CD4-positive, alpha-beta memory T cell (primary cell): ENCODE results near the gene TPBGL. TPM values are rescaled to one million over a fixed set of nuclear protein-coding genes. Genes with fewer than 3 reads are reported as not detected.

Experiments
- CTCF ChIA-PET: fragments of 350-600 bp; sonication (Branson Sonifier 250); formaldehyde crosslinking; loops from one replicate; lab custom pipeline; 2021; ENCODE audit warnings: inconsistent platforms; ENCODE audit not compliant: partially characterized antibody; lab: Charles Lee
- POLR2A ChIA-PET: fragments of 350-600 bp; sonication (Branson Sonifier 250); formaldehyde crosslinking; loops from one replicate; lab custom pipeline; 2021; ENCODE audit not compliant: partially characterized antibody; lab: Charles Lee
- DNase-seq, 5 donors: peaks; one replicate each; pipeline versions ENCODE4 v3.0.0 to v3.0.0-alpha.2; 2020 to 2022; ENCODE audit warnings: mixed read lengths in 1 of 5
- H3K27ac ChIP-seq: one replicate; pipeline ENCODE4 v1.7.0; 2013; ENCODE audit warnings: low read depth, low read length
- H3K27me3 ChIP-seq: 2 replicates; pipeline ENCODE4 v1.7.0; 2013; ENCODE audit warnings: mild to moderate bottlenecking, low read length, moderate library complexity; ENCODE audit not compliant: insufficient read depth
- H3K36me3 ChIP-seq: 2 replicates; pipeline ENCODE4 v1.7.0; 2013; ENCODE audit warnings: mild to moderate bottlenecking, low read length, moderate library complexity; ENCODE audit not compliant: insufficient read depth
- H3K4me1 ChIP-seq: 2 replicates; pipeline ENCODE4 v1.7.0; 2013; ENCODE audit warnings: mild to moderate bottlenecking, low read length, moderate library complexity; ENCODE audit not compliant: insufficient read depth
- H3K4me3 ChIP-seq, 2 donors: one replicate each; pipeline ENCODE4 v1.7.0; 2013; ENCODE audit warnings: low read length in 2 of 2, mild to moderate bottlenecking in 1 of 2
- H3K9me3 ChIP-seq, 2 donors: one replicate each; pipeline ENCODE4 v1.7.0; 2013; ENCODE audit warnings: low read length in 2 of 2, control low read depth in 1 of 2; ENCODE audit not compliant: control insufficient read depth in 1 of 2
- H3K27ac Mint-ChIP-seq, 7 donors: one replicate each; pipeline ENCODE4 v1.8.0; 2020 to 2021; ENCODE audit warnings: mixed read lengths in 7 of 7, mild to moderate bottlenecking in 6 of 7, inconsistent platforms in 3 of 7, moderate library complexity in 3 of 7
- H3K27me3 Mint-ChIP-seq, 2 donors: one replicate each; pipeline ENCODE4 v1.8.0; 2020 to 2021; ENCODE audit warnings: mixed read lengths in 2 of 2
- H3K36me3 Mint-ChIP-seq, 2 donors: one replicate each; pipeline ENCODE4 v1.8.0; 2020 to 2021; ENCODE audit warnings: mixed read lengths in 2 of 2, inconsistent platforms in 1 of 2, mild to moderate bottlenecking in 1 of 2
- H3K4me1 Mint-ChIP-seq, 4 donors: one replicate each; pipeline ENCODE4 v1.8.0; 2020 to 2021; ENCODE audit warnings: mixed read lengths in 4 of 4, mild to moderate bottlenecking in 1 of 4
- H3K4me3 Mint-ChIP-seq, 8 donors: one replicate each; pipeline ENCODE4 v1.8.0; 2020 to 2021; ENCODE audit warnings: mixed read lengths in 8 of 8, mild to moderate bottlenecking in 7 of 8, moderate library complexity in 6 of 8, inconsistent platforms in 3 of 8
- H3K9me3 Mint-ChIP-seq, 8 donors: one replicate each; pipeline ENCODE4 v1.8.0; 2020 to 2021; ENCODE audit warnings: mixed read lengths in 8 of 8, mild to moderate bottlenecking in 5 of 8, inconsistent platforms in 3 of 8, moderate library complexity in 1 of 8
- intact Hi-C: fragments of 100-400 bp; cut with micrococcal nuclease; formaldehyde crosslinking; loops from one replicate; pipeline ENCODE4 v1.15.1; 2023
- polyA plus RNA-seq, 2 donors: library from polyadenylated mRNA; unstranded; fragments of 300-500 nt; fragmentation: Illumina TruSeq; gene quantifications; one replicate each; pipeline ENCODE4 v1.2.3, GENCODE V29; 2021
- total RNA-seq, 2 experiments: library from RNA; stranded (reverse); gene quantifications; one replicate each; pipeline ENCODE4 v1.2.3, GENCODE V29; 2021

Gene TPBGL
- total and polyA plus RNA-seq, 4 experiments from 2014 or later = 0.10 to 0.30 (median 0.18) TPM

DNA sequence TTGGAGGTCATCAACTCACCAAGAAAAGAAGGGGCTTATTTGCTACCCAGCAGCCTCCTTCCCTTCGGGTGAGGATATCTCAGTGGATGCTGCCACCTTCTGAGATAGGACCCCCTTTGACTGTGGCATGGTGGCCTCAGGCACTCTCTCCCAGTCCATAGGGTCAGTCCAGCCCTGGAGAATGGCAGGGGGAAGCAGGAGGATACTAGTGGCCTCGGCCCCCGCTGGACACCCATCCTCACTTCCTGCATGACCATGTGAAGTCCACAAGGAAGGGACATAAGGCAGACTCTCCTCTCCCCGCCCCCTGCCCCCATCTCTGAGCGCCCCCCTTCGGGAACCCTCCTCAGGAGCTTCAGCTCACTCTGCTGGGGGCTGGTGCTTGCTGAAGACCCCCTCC is 24.4 kb downstream of the TPBGL start:
- Mint-ChIP-seq H3K4me1 (peaks cover 22 to 53% (median 34%) of the 10 kb centered on the region in 4 donors), H3K4me3 (no peak overlapping the region), H3K27me3 (no peaks in the 10 kb centered on the region), H3K27ac (peak overlapping the region in 4 of 7 donors; percentile 2 to 68 (median 24)), H3K9me3 (no peaks in the 10 kb centered on the region), H3K36me3 (peaks cover 11 to 16% of the 10 kb centered on the region in 2 donors)
- Histone ChIP-seq H3K9me3 (no peaks in the 10 kb centered on the region), H3K36me3 (no peaks in the 10 kb centered on the region), H3K4me1 (peaks cover 34% of the 10 kb centered on the region), H3K4me3 (no peak overlapping the region), H3K27me3 (no peaks in the 10 kb centered on the region), H3K27ac (no peak overlapping the region)
- intact Hi-C loops = no loop called here
- no peak for DNase-seq
- CTCF ChIA-PET = interaction anchor here (0.6 to 3.6 kb wide), 6 partner anchors 10 to 123 kb away, joined by 3 to 18 read pairs (median 3); no protein-coding TSS in a partner anchor
- POLR2A ChIA-PET = interaction anchor here (1.9 to 6.4 kb wide), 2 partner anchors 9 to 12 kb away, joined by 6 to 70 read pairs; no protein-coding TSS in a partner anchor

DNA sequence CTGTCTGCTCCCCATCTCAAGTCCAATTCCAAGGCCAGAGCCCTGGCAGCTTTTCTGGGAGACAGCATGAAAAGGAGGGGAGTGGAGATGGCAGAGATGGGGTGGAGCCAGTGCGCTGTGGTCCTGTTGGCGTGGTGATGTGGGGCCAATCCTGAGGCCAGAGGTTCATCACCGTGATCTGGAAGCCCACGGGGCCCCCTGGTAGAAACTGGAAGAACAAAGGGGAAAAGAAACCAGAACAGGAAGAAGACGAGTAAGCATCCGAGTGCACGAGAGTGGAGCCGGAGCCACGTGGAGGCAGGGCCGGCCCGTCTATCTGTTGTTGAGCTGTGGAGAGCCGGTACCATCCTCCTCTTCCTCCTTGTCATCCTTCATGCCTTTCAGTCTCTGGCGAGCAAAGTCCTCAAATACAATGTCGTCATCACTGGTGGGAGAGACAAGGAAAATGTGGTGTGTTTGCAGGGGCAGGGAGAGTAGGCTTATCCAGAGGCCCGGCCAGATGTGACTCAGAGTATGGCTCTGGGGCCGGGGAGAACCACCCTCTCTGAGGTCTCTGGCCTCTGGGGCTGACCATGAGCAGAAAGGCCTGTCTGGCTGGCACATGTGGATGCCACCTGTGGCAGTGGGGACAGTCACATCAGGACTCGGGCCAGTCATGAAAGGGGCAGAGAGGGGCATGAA is 25.4 kb downstream of the TPBGL start:
- CTCF ChIA-PET = interaction anchor here (0.9 to 3.6 kb wide), 4 partner anchors 9 to 124 kb away, joined by 3 to 18 read pairs (median 8); no protein-coding TSS in a partner anchor
- H3K36me3 ChIP-seq = no peaks in the 10 kb centered on the region
- H3K9me3 ChIP-seq = no peaks in the 10 kb centered on the region
- POLR2A ChIA-PET = interaction anchor here (6.4 kb wide), 1 partner anchor 11 kb away, joined by 70 read pairs; no protein-coding TSS in a partner anchor
- H3K4me3 Mint-ChIP-seq = no peak overlapping the region
- DNase-seq = peak in 1 of 5 donors; percentile 31
- H3K4me3 ChIP-seq = no peak overlapping the region
- no peak overlapping the region for H3K27ac ChIP-seq
- peaks cover 11 to 20% of the 10 kb centered on the region in 2 donors for H3K36me3 Mint-ChIP-seq
- intact Hi-C loops = no loop called here
- no peaks in the 10 kb centered on the region for H3K9me3 Mint-ChIP-seq
- no peaks in the 10 kb centered on the region for H3K27me3 Mint-ChIP-seq
- peaks cover 19 to 45% (median 28%) of the 10 kb centered on the region in 4 donors for H3K4me1 Mint-ChIP-seq
- H3K27ac Mint-ChIP-seq = peak overlapping the region in 6 of 7 donors; percentile 7 to 67 (median 47)
- H3K4me1 ChIP-seq = peaks cover 24% of the 10 kb centered on the region
- no peaks in the 10 kb centered on the region for H3K27me3 ChIP-seq

DNA sequence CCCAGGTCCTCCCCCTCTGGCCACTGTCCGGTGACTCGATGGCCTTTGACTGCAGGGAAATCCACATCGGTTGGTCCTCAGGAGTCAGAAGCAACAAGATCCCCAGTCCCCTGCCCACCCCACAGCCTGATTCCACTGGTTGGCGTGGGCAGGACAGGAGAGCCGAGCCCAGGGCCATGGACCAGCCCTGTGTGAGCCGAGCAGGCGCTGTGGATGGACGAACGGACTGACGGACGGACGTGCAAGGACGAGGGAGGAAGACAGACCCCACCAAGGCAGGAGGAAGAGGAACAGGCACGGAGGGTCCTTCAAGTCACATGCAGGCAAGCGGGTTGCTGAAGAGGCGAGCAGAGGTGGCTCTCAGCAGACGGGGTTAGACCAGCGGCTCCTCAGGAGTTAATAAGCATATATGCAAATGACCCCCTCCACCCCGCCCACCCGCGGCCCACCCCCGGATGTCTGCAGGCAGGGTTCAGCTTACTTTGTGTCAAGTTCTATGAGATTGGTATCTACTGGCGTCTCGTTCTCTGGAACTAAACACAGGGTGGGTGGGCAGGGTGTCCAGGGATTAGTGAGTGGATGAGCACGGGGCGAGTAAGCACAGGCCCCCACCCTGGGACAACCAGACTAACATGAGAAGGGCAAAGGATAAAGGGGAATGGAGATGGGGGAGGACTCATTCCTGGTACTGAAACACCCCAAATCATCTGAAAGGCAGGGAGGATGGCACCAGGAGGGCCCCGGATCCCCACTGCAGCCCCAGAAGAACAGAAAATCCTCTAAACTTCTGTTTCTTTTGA is 26.8 kb downstream of the TPBGL start:
- Mint-ChIP-seq H3K27me3 (no peaks in the 10 kb centered on the region), H3K4me3 (no peak overlapping the region), H3K36me3 (peaks cover 15 to 26% of the 10 kb centered on the region in 2 donors), H3K4me1 (peaks cover 15 to 41% (median 24%) of the 10 kb centered on the region in 4 donors), H3K27ac (no peak overlapping the region), H3K9me3 (no peaks in the 10 kb centered on the region)
- DNase-seq = no peak
- intact Hi-C loops = no loop called here
- H3K4me1 ChIP-seq = peaks cover 19% of the 10 kb centered on the region
- H3K36me3 ChIP-seq = no peaks in the 10 kb centered on the region
- ChIA-PET CTCF (interaction anchor here (3.6 to 14.7 kb wide), 3 partner anchors 13 to 125 kb away, joined by 12 to 304 read pairs (median 270); partner anchors contain the start of gene TPBGL), POLR2A (no interaction called here)
- H3K27ac ChIP-seq = no peak overlapping the region
- H3K4me3 ChIP-seq = no peak overlapping the region
- H3K9me3 ChIP-seq = no peaks in the 10 kb centered on the region
- H3K27me3 ChIP-seq = no peaks in the 10 kb centered on the region

DNA sequence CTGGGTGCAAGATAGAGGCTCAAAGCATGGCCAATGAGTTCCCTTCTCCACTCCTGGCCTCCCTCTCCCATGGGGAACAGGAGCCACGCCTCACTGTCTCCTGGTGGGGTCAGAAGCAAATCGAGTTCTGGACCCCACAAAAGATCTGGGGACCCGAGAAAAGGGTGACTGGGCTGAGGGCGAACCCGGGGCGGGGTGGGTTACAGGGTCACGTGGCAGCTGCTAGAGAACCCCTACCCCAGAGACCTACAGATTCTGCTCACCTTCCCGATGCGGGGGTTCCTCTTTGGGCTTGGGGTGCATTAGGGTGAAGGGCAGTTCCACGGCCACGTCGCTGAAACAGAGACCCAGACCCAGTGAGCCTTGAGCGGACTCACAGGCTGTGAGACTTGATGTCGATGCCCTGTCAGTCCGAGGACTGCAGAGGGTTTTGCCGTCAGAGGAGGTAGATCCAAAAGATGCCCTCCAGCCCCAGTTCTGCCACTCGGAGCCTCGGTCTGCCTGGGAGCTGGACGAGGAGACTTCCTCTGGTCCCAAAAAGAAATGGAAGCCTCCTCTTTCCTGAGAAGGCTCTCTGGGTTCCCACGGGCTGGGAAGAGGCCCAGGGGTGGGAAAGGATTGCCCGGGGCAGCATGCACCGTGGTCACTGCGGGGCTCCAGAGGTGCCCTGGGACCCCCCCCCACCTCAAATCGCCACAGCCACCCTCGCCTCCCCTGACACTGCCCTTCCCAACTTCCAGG is 28.2 kb downstream of the TPBGL start:
- ChIA-PET CTCF (interaction anchor here (3.6 to 14.7 kb wide), 5 partner anchors 12 to 246 kb away, joined by 28 to 304 read pairs (median 47); partner anchors contain the start of gene TPBGL), POLR2A (no interaction called here)
- no peaks in the 10 kb centered on the region for H3K27me3 Mint-ChIP-seq
- intact Hi-C loops = no loop called here
- Histone ChIP-seq H3K9me3 (no peaks in the 10 kb centered on the region), H3K36me3 (no peaks in the 10 kb centered on the region), H3K27ac (no peak overlapping the region), H3K4me1 (peaks cover 31% of the 10 kb centered on the region), H3K27me3 (no peaks in the 10 kb centered on the region), H3K4me3 (no peak overlapping the region)
- H3K4me1 Mint-ChIP-seq = peaks cover 16 to 45% (median 27%) of the 10 kb centered on the region in 4 donors
- no peaks in the 10 kb centered on the region for H3K9me3 Mint-ChIP-seq
- no peak overlapping the region for H3K27ac Mint-ChIP-seq
- DNase-seq = no peak
- H3K36me3 Mint-ChIP-seq = peaks cover 18 to 31% of the 10 kb centered on the region in 2 donors
- H3K4me3 Mint-ChIP-seq = no peak overlapping the region

DNA sequence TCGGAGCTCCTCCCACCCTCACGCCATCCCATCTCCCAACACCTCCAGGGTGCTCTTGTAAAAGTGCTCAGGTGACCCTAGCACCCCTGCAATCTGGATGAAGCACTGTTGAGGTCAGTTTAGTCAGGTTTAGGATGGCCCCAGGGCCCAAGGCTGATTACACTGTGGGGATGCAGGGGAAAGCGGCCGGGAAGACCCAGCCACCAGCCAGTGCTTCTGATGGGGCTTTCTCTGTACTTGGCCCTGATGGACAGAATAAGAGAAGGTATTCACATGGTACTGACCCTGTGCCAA is 28.7 kb downstream of the TPBGL start:
- peaks cover 18 to 32% of the 10 kb centered on the region in 2 donors for H3K36me3 Mint-ChIP-seq
- intact Hi-C loops = no loop called here
- Histone ChIP-seq H3K36me3 (no peaks in the 10 kb centered on the region), H3K27me3 (no peaks in the 10 kb centered on the region), H3K4me3 (no peak overlapping the region), H3K27ac (no peak overlapping the region), H3K4me1 (peaks cover 31% of the 10 kb centered on the region), H3K9me3 (no peaks in the 10 kb centered on the region)
- H3K27ac Mint-ChIP-seq = no peak overlapping the region
- H3K4me1 Mint-ChIP-seq = peaks cover 16 to 45% (median 27%) of the 10 kb centered on the region in 4 donors
- ChIA-PET CTCF (interaction anchor here (3.6 to 17.0 kb wide), 6 partner anchors 12 to 246 kb away, joined by 28 to 614 read pairs (median 158); partner anchors contain the start of gene TPBGL), POLR2A (interaction anchor here (1.4 kb wide), 1 partner anchor 17 kb away, joined by 3 read pairs; no protein-coding TSS in a partner anchor)
- DNase-seq = no peak
- no peaks in the 10 kb centered on the region for H3K9me3 Mint-ChIP-seq
- H3K27me3 Mint-ChIP-seq = no peaks in the 10 kb centered on the region
- H3K4me3 Mint-ChIP-seq = no peak overlapping the region

DNA sequence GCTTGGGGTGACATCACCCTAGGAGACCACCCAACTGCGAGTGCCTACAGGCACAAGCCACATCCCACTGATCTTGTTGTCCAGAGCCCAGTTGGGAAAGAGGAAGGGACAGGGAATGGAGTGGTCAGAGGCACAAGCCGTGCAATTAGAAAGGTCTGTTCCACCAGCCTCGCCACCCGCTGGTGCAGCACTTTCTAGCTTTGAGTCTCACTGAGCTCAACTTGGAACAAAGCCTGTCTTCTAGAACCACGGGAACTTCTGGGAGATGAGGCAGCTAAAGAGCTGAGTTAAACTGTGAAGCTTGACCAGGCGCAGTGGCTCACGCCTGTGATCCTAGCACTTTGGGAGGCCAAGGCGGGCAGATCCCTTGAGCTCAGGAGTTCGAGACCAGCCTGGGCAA is 29.3 kb downstream of the TPBGL start:
- H3K27me3 ChIP-seq = no peaks in the 10 kb centered on the region
- Mint-ChIP-seq H3K27ac (no peak overlapping the region), H3K4me1 (peaks cover 15 to 40% (median 25%) of the 10 kb centered on the region in 4 donors), H3K9me3 (no peaks in the 10 kb centered on the region), H3K4me3 (no peak overlapping the region), H3K36me3 (peaks cover 18 to 32% of the 10 kb centered on the region in 2 donors), H3K27me3 (no peaks in the 10 kb centered on the region)
- ChIA-PET CTCF (interaction anchor here (0.7 to 17.0 kb wide), 13 partner anchors 8 to 247 kb away, joined by 3 to 614 read pairs (median 28); partner anchors contain the start of gene TPBGL), POLR2A (interaction anchor here (0.8 to 2.6 kb wide), 5 partner anchors 8 to 129 kb away, joined by 3 to 17 read pairs (median 3); no protein-coding TSS in a partner anchor)
- DNase-seq = no peak
- H3K4me1 ChIP-seq = peaks cover 32% of the 10 kb centered on the region
- no peaks in the 10 kb centered on the region for H3K9me3 ChIP-seq
- H3K4me3 ChIP-seq = no peak overlapping the region
- intact Hi-C loops = no loop called here
- H3K27ac ChIP-seq = no peak overlapping the region
- no peaks in the 10 kb centered on the region for H3K36me3 ChIP-seq
